Medulla oblongata (tissue), 1 donor: ENCODE data around the gene TRPV6.
A peak's percentile ranks its signal among the peaks of the same experiment; 100 is the strongest.

Experiments used
- DNase-seq: peaks from one replicate; pipeline ENCODE4 v3.0.0-alpha.2; 2015; ENCODE audit errors: extremely low spot score

TRPV6 gene

DNA sequence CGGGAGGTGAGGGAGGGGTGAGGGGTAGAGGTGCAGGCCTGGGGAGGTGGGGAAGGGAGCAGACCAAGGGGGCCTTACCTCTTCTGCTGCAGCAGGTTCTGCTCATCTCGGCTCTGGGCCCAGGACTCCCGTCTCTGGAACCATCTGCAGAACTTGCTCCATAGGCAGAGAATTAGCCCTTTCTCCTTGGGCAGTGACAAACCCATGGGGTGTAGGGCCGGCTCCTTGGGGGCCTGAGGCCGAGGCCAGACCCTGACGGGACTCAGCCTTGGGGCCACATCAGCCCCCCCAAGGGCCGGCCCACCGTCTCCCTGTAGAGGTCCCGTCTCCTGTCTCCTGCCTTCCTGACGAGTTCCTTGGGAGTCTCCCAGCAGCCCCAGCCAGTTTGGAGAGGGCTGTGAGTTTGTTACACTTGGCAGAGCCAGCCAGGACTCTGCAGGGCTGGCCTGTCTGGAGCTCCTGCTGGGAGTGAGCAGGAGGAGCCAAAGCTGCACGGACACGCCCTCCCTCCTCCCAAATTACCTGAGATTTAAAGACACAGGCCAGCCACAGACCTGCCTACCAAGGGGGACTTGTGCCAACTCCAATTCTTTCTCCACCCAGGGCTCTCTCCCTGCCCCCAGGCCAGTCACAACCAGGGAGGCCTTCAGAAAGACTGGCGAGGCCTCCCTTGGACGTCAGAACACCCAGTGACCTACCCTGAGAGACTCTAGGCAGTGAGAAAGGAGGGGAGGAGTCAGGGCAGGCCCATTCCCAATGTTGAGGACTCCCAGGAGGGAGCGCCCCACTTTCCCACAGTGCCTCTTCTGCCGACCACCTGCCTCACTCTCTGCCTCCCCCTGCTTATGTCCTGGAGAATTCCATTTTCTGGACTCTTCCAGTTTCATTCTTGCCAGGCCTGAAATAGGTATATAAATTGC, at the start of gene TRPV6:
TRPV6 (minus strand) TSS at position 435 of the 920 bp plus-strand sequence.
- no peak for DNase-seq

DNA sequence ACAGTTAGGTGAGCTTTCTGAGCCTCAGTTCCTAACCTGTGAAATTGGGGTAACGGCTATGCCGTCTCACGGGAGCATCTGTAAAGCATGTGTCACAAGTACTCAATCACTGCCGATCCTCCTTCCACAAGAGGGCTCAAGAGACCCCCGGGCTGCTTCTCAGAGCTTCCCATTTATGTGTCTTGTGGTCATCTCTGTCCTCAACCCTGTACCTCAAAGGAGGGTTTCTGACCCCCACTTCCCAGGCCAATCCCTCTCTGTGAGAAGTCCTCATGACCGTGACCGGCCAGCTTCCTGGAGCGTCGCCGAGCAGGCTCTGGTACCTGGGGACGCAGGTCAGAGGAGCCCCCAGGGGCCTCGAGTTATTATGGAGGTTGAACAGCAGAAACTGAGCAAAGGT, 48.5 kb upstream of the TRPV6 start:
- DNase-seq: no peak

DNA sequence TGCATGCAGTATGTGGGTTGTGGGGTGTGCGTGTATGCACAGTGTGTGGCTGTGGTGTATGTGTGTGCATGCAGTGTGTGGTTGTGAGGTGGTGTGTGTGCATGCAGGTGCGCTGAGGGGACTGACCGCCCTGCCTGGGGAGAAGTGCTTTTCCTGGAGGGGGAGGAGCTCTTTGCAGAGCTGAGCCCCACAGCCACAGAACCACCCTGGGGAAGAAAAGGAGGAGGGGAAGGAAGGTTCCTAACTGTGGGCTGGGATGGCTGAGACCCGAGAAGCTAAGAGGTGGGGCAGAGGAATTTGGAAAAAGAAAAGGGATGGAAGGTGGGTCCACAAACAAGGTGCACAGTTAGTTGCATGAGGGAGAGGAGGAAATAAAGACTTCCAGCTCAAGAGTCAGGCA, 48.1 kb upstream of the TRPV6 start, which contains the start of gene TRPV5:
TRPV5 (minus strand) TSS at position 123 of the 400 bp plus-strand sequence. CDS start 287 bp downstream, outside the sequence.
- no peak for DNase-seq

DNA sequence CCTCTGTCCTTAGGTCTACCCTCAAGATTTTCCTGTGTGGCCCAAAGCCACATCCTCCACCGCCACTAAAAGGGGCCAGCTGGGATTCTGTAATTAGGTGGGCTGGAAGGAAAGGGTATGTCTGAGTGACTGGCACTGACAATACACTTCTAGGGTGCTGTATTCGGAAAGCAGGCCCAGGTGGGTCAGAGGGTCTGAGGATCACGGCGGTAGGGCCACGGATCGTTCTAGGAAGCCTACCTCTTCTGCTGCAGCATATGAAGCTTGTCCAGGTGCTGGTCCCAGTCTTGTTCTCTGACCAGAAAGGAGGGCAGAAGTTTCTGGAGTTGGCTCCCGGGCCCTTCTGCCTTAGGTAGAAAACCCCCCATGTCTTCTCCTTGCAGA, 47.5 kb upstream of the TRPV6 start:
- no peak for DNase-seq

DNA sequence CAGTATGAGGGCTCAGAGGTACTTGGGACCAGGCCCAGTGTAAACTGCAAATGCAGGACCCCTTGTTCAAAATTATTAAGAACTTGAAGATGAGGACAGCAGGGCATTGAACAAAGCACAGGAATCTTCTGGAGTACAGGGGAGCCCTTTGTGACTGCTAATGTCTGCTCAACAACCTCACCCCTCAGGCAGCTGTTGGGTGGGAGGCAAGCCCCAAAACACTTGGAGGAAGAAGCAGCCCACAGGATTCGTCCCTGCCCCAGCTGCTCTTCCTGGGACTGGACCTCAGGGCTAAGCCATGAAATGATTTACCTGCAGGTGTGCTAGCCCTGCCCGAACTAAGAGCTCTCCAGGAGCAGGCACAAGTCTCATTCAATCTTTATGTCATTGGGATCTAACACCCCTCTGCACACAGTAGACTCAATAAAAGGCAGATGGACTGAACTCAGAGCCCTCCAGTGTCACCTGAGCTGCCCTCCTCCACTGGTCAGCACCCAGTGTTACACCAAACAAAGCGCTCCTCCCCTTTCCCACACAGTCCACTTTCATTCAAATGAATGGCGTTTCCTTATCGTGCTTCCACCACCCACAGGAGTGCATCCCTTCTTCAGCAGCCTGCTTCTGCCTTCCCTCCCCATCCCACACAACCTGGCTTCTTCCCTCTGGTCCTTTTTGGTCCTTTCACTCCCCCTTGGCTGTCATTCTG, 47.0 kb upstream of the TRPV6 start:
- no peak for DNase-seq

DNA sequence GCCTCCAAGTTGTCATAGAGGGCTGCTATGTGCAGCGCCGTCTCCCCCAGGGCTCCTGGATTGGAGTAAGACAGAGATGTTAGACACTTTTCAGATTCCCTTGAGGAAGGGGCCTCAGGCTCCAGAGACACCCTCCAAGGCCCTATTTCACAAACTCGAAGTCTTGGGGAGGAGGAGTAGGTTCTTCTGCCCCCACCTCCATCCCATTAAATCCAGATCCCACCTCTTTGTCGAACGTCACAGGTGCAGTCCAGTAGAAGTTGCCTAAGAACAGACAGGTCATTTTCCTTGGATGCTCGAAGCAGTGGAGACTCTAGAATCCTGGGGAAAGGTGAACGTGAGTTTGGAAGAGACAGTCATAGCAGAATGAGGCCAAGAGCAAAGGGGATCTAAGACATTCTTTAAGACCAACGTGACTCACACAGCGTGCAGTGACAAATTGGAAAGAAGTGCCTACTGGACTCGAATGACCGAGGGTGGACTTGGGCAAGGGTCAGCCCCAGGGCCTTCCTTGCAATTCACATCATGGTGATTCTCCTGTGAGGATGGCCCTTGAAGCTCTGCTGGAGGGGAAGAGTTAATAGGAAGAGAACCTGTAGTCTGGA, 44.7 kb upstream of the TRPV6 start:
- no peak for DNase-seq

DNA sequence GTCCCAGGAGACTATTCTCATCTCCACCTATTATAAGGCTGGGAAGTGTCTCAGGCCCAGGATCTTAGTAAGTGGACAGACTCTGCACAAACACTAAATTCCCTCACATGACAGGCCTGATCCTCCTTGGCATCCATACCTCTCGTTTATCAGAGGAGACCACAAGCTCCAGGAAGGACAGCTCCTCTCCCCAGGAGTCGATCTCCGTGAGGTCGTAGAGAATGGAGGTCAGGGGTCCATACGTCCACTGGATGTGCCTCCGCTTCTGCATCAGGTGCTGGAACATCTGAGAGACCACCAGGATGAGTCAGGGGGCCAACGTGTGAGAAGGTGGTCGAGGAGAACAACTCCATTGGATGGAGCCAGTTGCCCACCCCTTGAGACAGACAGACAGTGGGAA, 42.4 kb upstream of the TRPV6 start:
- DNase-seq: no peak

DNA sequence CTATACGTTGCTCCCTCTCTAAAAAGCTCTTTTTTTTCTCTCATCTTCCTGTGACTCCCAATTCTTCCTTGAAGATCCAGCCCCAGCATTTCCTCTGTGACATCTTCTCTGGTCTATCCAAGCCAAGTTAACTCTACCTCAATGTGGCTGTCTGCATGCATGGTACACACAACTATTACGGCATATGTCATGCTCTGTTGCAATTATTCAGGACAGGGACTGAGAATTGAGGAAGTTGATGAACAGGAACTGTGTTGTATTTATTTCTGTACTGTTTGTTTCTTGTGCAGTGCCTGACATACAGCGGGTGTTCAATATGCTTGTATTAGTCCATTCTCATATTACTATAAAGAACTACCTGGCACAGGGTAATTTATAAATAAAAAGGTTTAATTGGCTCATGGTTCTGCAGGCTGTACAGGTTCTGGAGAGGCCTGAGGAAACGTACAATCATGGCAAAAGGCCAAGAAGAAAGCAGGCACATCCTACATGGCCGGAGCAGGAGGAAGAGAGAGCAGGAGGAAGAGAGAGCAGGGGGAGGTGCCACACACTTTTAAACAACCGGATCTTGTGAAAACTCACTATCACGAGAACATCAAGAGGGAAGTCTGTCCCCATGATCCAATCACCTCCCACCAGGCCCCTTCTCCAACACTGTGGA, 41.7 kb upstream of the TRPV6 start:
- DNase-seq: peak; percentile 30

DNA sequence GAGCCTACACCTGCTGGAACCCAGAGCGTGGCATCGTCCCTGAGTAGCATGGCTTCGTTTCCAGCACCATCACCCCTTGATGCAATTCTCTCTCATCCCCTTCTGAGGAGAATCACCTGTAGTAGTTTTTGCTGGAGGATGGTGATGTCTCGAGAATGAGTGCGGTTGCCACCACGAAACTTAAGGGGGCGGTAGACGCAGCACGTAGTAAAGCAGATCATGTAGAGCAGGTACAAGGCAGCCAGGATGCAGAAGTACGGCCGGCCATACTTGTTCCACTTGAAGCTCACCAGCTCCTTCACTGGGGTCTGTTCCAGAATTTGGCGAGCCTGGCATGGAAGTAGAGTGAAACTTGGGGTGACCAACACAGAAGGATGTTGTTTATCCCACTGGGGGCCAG, 39.9 kb upstream of the TRPV6 start:
- no peak for DNase-seq

DNA sequence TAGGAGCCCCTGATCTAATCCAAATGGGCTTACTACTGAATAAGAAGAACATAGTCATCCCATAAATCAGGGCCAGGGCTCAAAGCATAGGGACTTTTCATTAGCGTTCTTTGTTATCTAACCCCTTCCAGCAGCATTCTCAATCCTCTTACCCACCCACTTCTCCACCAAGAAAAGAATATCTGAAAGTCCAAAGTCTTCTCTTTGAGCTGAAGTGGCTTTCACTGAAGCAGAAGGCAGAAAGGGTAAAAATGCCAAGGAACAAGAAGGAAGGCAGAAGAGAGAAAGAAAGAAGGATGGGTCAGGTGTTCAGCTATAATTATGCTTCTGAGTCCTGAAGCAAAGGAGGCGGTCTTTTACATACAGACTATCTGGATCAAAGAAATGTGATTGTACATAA, 37.8 kb upstream of the TRPV6 start:
- DNase-seq: no peak

DNA sequence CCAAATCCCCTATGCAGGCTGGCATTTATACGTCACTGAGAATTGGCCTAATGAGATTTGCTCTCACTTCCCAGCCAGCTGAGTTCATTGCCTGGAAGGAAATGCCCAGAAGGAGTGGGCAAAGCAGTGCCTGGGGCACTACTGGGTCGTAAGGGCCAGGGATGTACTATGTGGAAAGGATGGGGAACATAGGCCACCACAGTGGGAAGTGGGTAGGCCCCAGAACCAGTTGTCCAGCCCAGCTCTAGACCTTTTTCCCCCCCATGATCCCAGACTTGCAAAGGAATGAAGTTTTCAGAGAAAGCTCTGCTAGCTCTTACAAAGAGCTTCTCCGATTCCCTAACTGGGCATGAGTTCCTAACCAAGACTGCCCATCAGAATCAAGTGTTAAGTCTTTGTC, 34.1 kb upstream of the TRPV6 start:
- no peak for DNase-seq

DNA sequence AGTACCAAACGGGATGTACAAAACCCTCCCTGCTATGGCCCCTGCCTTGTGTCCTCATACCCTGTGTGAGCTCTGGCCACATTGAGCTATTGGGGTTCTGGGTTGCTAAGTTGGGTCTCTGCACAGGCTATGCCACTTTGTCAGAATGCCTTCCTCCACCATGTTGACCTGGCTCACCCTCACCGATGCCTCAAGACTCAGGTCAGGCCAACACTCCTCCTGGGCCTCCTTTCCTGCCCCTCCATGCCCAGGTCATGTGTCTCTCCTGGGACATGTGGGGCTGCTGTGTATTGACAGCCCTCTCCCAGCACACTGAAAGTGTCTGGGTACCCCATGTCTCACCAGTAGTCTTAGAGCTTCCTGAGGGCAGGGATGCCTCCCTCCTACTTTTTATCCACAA, 33.4 kb upstream of the TRPV6 start:
- no peak for DNase-seq

DNA sequence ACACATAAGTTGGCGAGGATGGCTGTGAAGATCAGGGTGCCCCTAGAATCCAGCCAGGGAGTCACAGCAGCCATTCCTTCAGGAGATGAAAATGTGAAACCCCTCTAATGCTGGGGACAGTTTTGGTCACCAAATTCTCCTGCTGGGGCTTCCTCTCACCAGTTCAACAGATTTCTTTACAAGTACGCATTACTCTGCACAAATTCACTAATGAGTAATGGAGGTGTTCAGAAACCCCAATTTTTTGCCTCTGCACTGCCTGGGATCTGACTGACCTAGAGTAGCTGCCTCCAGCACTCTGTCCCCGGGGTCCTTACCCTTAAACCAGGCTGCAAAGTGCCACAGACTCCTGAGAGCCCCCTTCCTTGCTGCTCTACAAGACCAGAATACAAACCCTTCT, 31.9 kb upstream of the TRPV6 start:
- DNase-seq: no peak

DNA sequence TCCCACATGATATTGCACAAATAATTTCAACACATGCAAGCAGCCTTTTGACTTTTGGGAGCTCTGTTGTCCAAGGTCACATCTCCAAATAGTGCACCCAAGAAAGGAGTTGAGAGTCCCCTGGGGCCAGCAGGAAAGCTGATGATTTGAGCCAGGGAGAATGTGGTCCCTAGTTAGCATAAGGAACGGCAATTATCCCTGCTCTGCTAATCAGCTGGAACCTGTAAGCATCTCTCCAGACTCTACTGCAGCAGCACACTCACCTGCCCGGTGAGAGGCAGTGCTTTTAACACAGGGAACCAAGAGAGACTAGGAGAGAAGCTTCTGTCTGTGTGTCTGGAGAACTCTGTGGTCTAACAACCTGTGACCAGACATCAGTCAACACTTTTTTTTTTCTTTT, 31.0 kb upstream of the TRPV6 start:
- DNase-seq: no peak

DNA sequence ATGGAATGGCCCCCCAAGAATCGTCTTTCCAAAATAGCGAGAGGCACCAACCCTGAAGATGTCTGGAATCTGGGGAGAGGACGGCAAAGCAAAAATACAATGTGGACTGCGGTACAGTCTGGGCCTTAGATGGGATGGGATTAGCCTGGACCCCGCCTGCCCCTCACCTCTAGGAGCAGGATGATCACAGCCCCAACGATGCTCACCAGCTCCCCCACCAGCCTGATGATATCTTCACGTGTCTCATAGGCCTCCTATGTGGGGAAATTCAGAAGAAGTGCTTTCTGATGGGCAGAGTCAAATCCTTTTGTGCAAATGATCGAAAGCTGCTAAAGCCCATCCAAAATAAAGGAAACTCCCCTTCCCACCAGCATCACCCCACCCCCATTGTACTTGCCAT, 29.8 kb upstream of the TRPV6 start:
- DNase-seq: no peak

DNA sequence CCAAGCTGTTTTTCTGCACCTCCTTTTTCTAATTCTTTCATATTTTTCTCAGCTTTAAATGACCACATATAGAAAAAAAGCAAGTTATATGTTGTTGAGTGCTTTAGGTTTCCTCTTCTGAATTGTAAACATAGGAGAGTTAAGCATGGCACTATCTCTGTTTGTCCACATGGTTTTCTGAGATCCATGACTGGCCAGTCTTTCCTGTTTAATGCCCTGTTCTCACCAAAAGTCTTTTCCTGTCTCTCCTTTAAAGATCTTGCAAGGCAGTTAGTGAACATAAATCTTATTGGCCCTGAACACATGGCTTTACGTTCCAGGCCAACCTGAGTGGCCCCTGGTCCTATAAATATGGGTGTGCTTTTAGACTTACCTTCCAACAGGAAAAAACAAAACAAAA, 28.6 kb upstream of the TRPV6 start:
- no peak for DNase-seq

DNA sequence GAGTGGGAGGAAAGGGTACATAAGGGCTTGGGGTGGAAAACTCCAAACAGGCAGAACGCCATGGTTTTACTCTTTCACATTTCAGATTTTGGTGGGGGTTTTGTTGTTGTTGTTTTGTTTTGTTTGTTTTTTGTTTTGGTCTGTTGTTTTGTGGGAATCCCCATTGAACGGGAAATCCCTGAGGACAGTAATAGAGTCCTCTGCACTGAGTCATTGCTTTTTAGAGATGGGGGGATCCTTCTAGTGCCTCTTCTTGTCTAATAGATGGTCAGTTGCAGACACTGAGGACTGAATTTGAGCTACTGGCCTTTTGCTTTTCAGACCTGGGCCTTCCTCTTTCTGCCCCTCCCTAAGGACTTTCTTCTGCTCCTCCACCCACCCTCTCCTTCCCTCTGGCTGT, 28.0 kb upstream of the TRPV6 start:
- no peak for DNase-seq

DNA sequence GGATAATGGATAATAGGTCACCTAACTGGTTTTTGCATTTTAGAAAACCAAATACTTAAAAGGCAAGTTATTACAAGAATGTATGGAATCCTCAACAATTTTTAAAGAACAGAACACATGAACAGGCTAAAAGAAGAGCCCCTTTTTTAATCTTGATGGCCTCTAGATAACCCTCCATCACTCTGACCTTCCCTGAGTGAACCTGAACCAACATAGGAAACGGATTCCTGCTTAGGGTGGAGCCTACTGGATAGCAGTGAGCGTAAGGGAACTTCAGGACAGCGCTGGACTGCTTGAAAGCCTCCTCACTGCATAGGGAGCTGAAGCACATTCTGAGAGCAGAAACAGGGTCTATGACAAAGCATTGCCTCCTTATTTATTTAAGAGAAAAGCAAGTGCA, 27.5 kb upstream of the TRPV6 start:
- DNase-seq: no peak

DNA sequence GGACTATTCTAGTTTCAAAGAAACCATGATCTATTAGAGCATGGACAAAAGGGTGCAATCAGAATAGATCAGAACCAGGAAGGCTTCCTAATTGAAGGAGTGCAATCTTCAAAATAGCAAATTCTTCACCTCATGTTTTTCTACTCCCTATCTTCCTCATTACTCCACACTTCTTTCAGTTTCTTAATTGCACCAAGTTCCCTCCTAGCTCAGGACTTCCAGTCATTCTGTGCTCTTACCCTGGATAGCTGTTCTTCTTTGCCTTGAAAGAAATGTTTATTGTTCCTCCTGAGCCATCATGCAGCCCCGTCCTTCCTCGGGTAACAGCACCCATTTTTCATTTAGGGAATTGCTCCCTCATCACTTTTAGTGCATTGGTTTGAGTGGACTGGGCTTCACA, 24.9 kb upstream of the TRPV6 start:
- no peak for DNase-seq

DNA sequence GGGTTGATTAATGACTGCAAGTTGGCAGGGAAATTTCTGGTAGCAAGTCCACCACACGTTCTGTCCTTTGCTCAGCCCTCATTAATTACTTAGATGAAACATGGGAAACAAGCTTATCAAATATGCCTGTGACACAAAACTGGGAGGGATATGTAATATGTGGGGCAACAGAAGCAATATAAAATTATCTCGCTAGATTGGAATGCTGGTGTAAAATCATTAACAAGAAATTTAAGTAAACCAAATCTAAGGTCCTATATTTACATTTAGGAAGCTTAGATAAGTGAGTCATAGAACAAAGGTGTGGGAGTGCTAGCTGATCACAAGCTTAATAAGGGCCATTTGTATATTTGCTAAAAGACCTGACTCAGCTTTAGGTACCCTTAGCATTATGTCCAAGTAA, 24.5 kb upstream of the TRPV6 start:
- DNase-seq: no peak

DNA sequence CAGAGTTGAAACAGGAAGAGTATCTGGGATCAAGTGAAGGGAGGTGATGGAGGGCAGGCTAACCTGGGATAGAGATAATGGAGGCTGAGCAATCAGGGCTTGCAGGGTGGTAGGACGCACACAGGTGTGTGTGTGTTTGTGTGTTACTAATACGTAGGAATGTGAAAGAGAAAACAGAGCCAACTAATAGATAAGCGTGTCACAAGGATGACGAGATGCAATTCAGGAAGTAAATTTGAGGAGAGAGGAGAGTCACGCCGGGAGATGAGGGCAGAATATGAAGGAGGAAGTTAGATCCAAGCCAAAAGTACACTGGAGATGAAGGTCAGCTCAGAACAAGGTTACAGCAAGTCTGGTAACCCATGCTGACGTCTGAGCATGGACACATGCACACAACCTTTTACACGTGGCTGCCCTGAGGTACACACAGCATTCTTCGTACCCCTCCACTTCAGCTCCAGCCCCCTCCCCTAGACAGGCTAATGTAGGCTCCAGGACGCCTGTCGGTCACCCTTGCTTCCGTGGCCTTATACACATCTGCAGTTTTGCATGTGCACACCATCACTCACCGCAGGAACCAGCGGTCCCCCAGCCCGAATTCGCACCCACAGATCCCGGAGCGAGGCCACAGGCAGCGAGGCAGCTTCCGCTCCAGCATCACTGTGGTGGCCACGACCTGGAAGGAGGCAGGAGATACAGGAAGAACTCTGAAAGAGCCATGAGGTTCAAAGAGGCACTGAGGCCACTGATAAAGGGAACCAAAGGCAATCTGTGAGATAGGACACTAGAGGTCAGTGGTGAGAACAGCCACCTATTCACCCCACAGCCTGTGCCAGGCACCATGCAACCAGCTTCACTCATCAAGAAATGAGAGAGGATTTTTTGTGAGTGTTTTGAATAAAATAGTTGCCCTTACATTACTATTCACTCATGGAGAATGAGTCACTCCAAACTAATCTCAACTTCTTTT, 23.7 kb upstream of the TRPV6 start:
- peak; percentile 37 for DNase-seq
